Limb (tissue), 2 donors: ENCODE measurements around the gene UIMC1.
"Not testable (repeated sequence)": the region's sequence is repeated elsewhere in the genome, so short reads cannot be mapped to it uniquely, and the experiment has no call there.

ENCODE experiments used
- DNase-seq, 2 donors: peaks; one replicate each; pipeline ENCODE4 v3.0.0-alpha.2; 2016; ENCODE audit errors: extremely low spot score in 2 of 2

UIMC1 gene

GRCh38 chr5:176873011-176873410, 133.6 kb downstream of the UIMC1 start:
- not testable (repeated sequence) for DNase-seq

GRCh38 chr5:176872586-176872985, 134.0 kb downstream of the UIMC1 start:
- not testable (repeated sequence) for DNase-seq

- DNase-seq, result not testable (repeated sequence)
These were observed 135.9 kb downstream of the UIMC1 start for GRCh38 chr5:176870644-176871043.

- peak in 1 of 2 donors; percentile 49 for DNase-seq
These were observed 136.4 kb downstream of the UIMC1 start for GRCh38 chr5:176870110-176870591.

- no peak for DNase-seq
These were observed 137.0 kb downstream of the UIMC1 start for GRCh38 chr5:176869501-176870109.

GRCh38 chr5:176868731-176869130, 137.8 kb downstream of the UIMC1 start:
- DNase-seq, result no peak

GRCh38 chr5:176868126-176868525, 138.5 kb downstream of the UIMC1 start:
- DNase-seq, result no peak

GRCh38 chr5:176866707-176867310, 139.8 kb downstream of the UIMC1 start:
- DNase-seq, result no peak

GRCh38 chr5:176865964-176866363, 140.6 kb downstream of the UIMC1 start:
- no peak for DNase-seq

- no peak for DNase-seq
These were observed 141.8 kb downstream of the UIMC1 start for GRCh38 chr5:176864755-176865154.

GRCh38 chr5:176863765-176864098, 142.8 kb downstream of the UIMC1 start:
- DNase-seq, result no peak

- DNase-seq, result no peak
These were observed 143.4 kb downstream of the UIMC1 start for GRCh38 chr5:176863041-176863764.

GRCh38 chr5:176862330-176862995, 144.1 kb downstream of the UIMC1 start:
- DNase-seq, result no peak

GRCh38 chr5:176861276-176861675, 145.3 kb downstream of the UIMC1 start:
- no peak for DNase-seq

- no peak for DNase-seq
These were observed 146.2 kb downstream of the UIMC1 start for GRCh38 chr5:176860381-176860780.

GRCh38 chr5:176859916-176860315, 146.7 kb downstream of the UIMC1 start:
- DNase-seq, result no peak

- DNase-seq, result no peak
These were observed 148.7 kb downstream of the UIMC1 start for GRCh38 chr5:176857894-176858273.

GRCh38 chr5:176857216-176857893, 149.2 kb downstream of the UIMC1 start:
- no peak for DNase-seq

GRCh38 chr5:176856746-176857145, 149.8 kb downstream of the UIMC1 start:
- no peak for DNase-seq

- no peak for DNase-seq
These were observed 151.0 kb downstream of the UIMC1 start for GRCh38 chr5:176855598-176855997.
